ENCODE results near the gene GRIK4.

The GRIK4 gene

GRCh38 chr11:120894202-120894985 is 382.8 kb downstream of the GRIK4 start:
- DNase-seq = no peak

GRCh38 chr11:120896687-120897086 is 385.1 kb downstream of the GRIK4 start:
- DNase-seq = no peak

- no peak for DNase-seq
These were observed 387.0 kb downstream of the GRIK4 start for GRCh38 chr11:120898568-120898967.

GRCh38 chr11:120899720-120900119 is 388.2 kb downstream of the GRIK4 start:
- no peak for DNase-seq

GRCh38 chr11:120900643-120901042 is 389.1 kb downstream of the GRIK4 start:
- DNase-seq = no peak

GRCh38 chr11:120903686-120904085 is 392.1 kb downstream of the GRIK4 start:
- DNase-seq = no peak

- no peak for DNase-seq
These were observed 392.6 kb downstream of the GRIK4 start for GRCh38 chr11:120904116-120904515.

GRCh38 chr11:120906766-120907165 is 395.2 kb downstream of the GRIK4 start:
- no peak for DNase-seq

- DNase-seq = peak in 1 of 5 experiments; percentile 37
These were observed 396.4 kb downstream of the GRIK4 start for GRCh38 chr11:120907971-120908370.

GRCh38 chr11:120908461-120909181 is 397.1 kb downstream of the GRIK4 start:
- DNase-seq = peak in 2 of 5 experiments; percentile 48 to 67

GRCh38 chr11:120909676-120910416 is 398.3 kb downstream of the GRIK4 start:
- no peak for DNase-seq

- no peak for DNase-seq
These were observed 400.4 kb downstream of the GRIK4 start for GRCh38 chr11:120911943-120912342.

- peak in 1 of 5 experiments; percentile 15 for DNase-seq
These were observed 401.0 kb downstream of the GRIK4 start for GRCh38 chr11:120912504-120912903.

GRCh38 chr11:120912915-120913314 is 401.4 kb downstream of the GRIK4 start:
- DNase-seq = no peak

- no peak for DNase-seq
These were observed 402.5 kb downstream of the GRIK4 start for GRCh38 chr11:120914021-120914420.

- DNase-seq = no peak
These were observed 403.1 kb downstream of the GRIK4 start for GRCh38 chr11:120914601-120915000.

GRCh38 chr11:120917559-120918239 is 406.2 kb downstream of the GRIK4 start:
- DNase-seq = no peak

GRCh38 chr11:120918257-120918656 is 406.7 kb downstream of the GRIK4 start:
- no peak for DNase-seq

- DNase-seq = no peak
These were observed 407.5 kb downstream of the GRIK4 start for GRCh38 chr11:120919045-120919444.

GRCh38 chr11:120919566-120919965 is 408.0 kb downstream of the GRIK4 start:
- no peak for DNase-seq

- no peak for DNase-seq
These were observed 412.4 kb downstream of the GRIK4 start for GRCh38 chr11:120923866-120924508.

GRCh38 chr11:120925944-120926343 is 414.4 kb downstream of the GRIK4 start:
- no peak for DNase-seq

Data from T-helper 2 cell (primary cell).